Hepatocyte (in vitro differentiated cells): ENCODE results near the gene NDUFS6.

Experiments
- CTCF ChIP-seq: fragments of 200-600 bp; sonication (generic); IDR thresholded peaks from 2 replicates; pipeline ENCODE4 v1.5.1; 2016; ENCODE audit warnings: antibody characterized with exemption, mild to moderate bottlenecking; ENCODE audit not compliant: poor library complexity
- EZH2 ChIP-seq: fragments of 200-600 bp; sonication (generic); IDR thresholded peaks from 2 replicates; pipeline ENCODE4 v1.6.1; 2016; ENCODE audit warnings: antibody characterized with exemption, mild to moderate bottlenecking, borderline replicate concordance

DNA sequence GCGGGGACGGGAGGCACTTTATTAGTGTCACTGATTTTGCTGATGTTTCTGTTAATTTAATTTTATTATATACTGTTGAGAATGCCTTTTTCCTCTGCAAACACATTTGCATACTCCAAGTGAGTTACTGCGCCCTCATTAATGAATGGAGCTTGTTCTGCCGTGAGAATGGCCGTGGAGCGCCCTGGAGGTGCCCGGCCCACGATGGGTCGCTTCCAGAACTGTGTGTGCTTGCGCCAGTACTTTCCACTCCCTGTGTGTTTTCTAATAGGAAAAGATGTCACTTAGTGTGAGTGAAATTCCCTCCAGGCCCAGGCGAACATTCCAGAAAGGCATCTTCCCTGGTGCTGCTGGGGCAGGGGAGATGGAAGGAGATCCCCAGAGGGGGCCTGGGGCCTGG, 30.1 kb downstream of the NDUFS6 start:
- TF ChIP-seq CTCF = no peak
- TF ChIP-seq EZH2 = no peak
